ENCODE data around the gene PRRC2A.

GRCh38 chr6:31681135-31681671 is 60.7 kb downstream of the PRRC2A start:
- TF ChIP-seq REST (tag by site-specific recombination; IDR thresholded peaks at IDR 0.05) = no peak
- TF ChIP-seq CTCF (tag by site-specific recombination; IDR thresholded peaks at IDR 0.05) = no peak
- no peak for TF ChIP-seq BCL11B (tag by site-specific recombination; IDR thresholded peaks at IDR 0.05; ENCODE audit: low read depth)
- TF ChIP-seq ZNF792 (tag by site-specific recombination; IDR thresholded peaks at IDR 0.05) = no peak
- TF ChIP-seq ZNF184 (tag by site-specific recombination; IDR thresholded peaks at IDR 0.05) = no peak
- TF ChIP-seq ZNF292 (tag by site-specific recombination; IDR thresholded peaks at IDR 0.05; ENCODE audit: borderline replicate concordance, low read depth) = no peak
- TF ChIP-seq ZNF350 (tag by site-specific recombination; IDR thresholded peaks at IDR 0.05) = no peak
- TF ChIP-seq ZBTB11 (tag by site-specific recombination; conservative IDR thresholded peaks at IDR 0.05; ENCODE audit: low read depth) = no peak
- TF ChIP-seq ZNF513 (tag by site-specific recombination; IDR thresholded peaks at IDR 0.05) = no peak
- no peak for TF ChIP-seq GLIS1 (tag by site-specific recombination; IDR thresholded peaks at IDR 0.05)
- TF ChIP-seq HIC1 (tag by site-specific recombination; IDR thresholded peaks at IDR 0.05) = no peak
